Caki2 (cell line): ENCODE measurements around the gene USP24. TPM values are rescaled to one million over a fixed set of nuclear protein-coding genes. Genes with fewer than 3 reads are reported as not detected.
A peak's percentile ranks its signal among the peaks of the same experiment; 100 is the strongest.
"Not testable (repeated sequence)": the region's sequence is repeated elsewhere in the genome, so short reads cannot be mapped to it uniquely, and the experiment has no call there.

Experiments used
- DNase-seq: peaks from one replicate; pipeline ENCODE4 v3.0.0-alpha.2; 2015; ENCODE audit warnings: low read depth
- in situ Hi-C: cut with HindIII; loops from 2 replicates; pipeline ENCODE4 v1.10.0; 2016; ENCODE audit warnings: low sequenced_read_pairs, low pct_unique_long_range_greater_than_20kb, mixed read lengths
- total RNA-seq: library from RNA; depleted of rRNA; stranded (reverse); fragments of >200 nt; shearing (Covaris generic); gene quantifications from 2 replicates; pipeline ENCODE4 v1.2.3, GENCODE V29; 2014; ENCODE audit warnings: low replicate concordance

Gene USP24
- total RNA-seq, 1 experiment from 2014 or later, result 13.0 TPM

- in situ Hi-C loops, result no loop called here
- no peak for DNase-seq
These were observed 17.4 kb upstream of the USP24 start for GRCh38 chr1:55232448-55233144.

GRCh38 chr1:55231745-55232144 is 16.6 kb upstream of the USP24 start:
- in situ Hi-C loops, result no loop called here
- no peak for DNase-seq

GRCh38 chr1:55230659-55231058 is 15.5 kb upstream of the USP24 start:
- in situ Hi-C loops, result no loop called here
- DNase-seq, result no peak

GRCh38 chr1:55229726-55230125 is 14.6 kb upstream of the USP24 start:
- DNase-seq, in situ Hi-C loops: not testable (repeated sequence)

GRCh38 chr1:55225228-55225627 is 10.1 kb upstream of the USP24 start:
- in situ Hi-C loops, result no loop called here
- DNase-seq, result no peak

- in situ Hi-C loops, result no loop called here
These were observed 9.6 kb upstream of the USP24 start for GRCh38 chr1:55224729-55225128.

GRCh38 chr1:55222152-55222551 is 7.0 kb upstream of the USP24 start:
- no peak for DNase-seq
- in situ Hi-C loops, result no loop called here

More at GRCh38 chr1:55224729-55225128, 9.6 kb upstream of the USP24 start:
- DNase-seq, result no peak

- in situ Hi-C loops, result no loop called here
- no peak for DNase-seq
These were observed 2.2 kb upstream of the USP24 start for GRCh38 chr1:55217226-55217986.

GRCh38 chr1:55216096-55216495 is 932 bp upstream of the USP24 start:
- in situ Hi-C loops, result no loop called here
- no peak for DNase-seq

- DNase-seq, result no peak
- in situ Hi-C loops, result no loop called here
These were observed 300 bp downstream of the USP24 start for GRCh38 chr1:55214934-55215193.

- peak; percentile 40 for DNase-seq
- in situ Hi-C loops, result no loop called here
These were observed 791 bp downstream of the USP24 start for GRCh38 chr1:55214212-55214933.

- no peak for DNase-seq
- in situ Hi-C loops, result no loop called here
These were observed 1.3 kb downstream of the USP24 start for GRCh38 chr1:55213885-55214211.

GRCh38 chr1:55213151-55213884 is 1.8 kb downstream of the USP24 start:
- in situ Hi-C loops, result no loop called here
- no peak for DNase-seq

- no peak for DNase-seq
- in situ Hi-C loops, result no loop called here
These were observed 2.6 kb downstream of the USP24 start for GRCh38 chr1:55212349-55213150.

GRCh38 chr1:55211863-55212262 is 3.3 kb downstream of the USP24 start:
- in situ Hi-C loops, result no loop called here

GRCh38 chr1:55210990-55211801 is 4.0 kb downstream of the USP24 start:
- DNase-seq, result no peak
- in situ Hi-C loops, result no loop called here

More at GRCh38 chr1:55211863-55212262, 3.3 kb downstream of the USP24 start:
- no peak for DNase-seq

GRCh38 chr1:55209247-55209646 is 5.9 kb downstream of the USP24 start:
- no peak for DNase-seq

More at GRCh38 chr1:55209247-55209646, 5.9 kb downstream of the USP24 start:
- in situ Hi-C loops, result no loop called here
